ENCODE measurements around the gene DNAJC13. TPM values are rescaled to one million over a fixed set of nuclear protein-coding genes. Genes with fewer than 3 reads are reported as not detected.

The DNAJC13 gene
- polyA plus RNA-seq, 3 donors, result 18.7 to 32.3 (median 20.8) TPM

DNA sequence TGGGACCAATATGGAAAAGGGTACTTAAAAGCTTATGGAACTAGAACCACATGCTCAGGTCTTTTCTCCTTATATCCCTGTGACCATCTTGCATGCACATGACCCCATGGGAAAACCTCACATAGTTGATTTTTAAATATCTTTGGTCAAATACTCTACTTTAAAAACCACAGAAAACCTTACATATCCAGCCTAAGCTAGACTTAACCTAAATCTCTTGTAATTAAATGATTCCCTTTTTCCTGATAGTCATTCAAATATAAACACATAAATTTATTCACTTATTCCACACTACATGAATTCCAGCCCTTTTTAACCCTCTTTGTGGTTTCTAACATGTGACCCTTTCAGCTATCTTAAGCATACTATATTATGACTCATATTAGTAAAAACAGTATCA is 46.8 kb downstream of the DNAJC13 start:
- intact Hi-C loops (cut with micrococcal nuclease), result loop anchor here in 1 of 2 donors (10.0 kb wide), 1 partner anchor 99 kb away; no protein-coding TSS in a partner anchor
- H3K4me3 Mint-ChIP-seq, result no peak overlapping the region

DNA sequence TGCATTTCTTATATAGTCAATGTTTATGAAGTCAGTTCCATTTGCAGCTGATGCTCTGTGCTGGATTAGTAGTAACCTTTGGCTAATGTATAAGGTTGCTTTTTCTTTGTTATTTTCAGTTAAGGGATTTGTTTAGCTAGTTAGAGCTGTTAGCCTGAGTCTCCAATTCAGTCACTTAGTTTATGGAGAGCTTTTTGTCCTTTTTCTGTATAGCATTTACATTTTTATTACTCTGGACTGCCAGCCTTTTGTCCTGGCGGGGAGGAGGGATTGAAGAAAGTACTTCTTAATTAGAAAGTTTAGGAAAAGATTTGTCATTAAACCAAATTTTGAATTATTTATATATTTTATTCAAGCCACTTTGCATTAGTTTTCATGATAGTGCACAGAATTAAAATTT is 52.0 kb downstream of the DNAJC13 start:
- Mint-ChIP-seq H3K4me1 (no peaks in the 10 kb centered on the region), H3K27ac (no peak overlapping the region), H3K36me3 (peaks cover 61 to 75% of the 10 kb centered on the region in 2 donors), H3K27me3 (ENCODE audit: low read depth in 3 of 3) (no peaks in the 10 kb centered on the region), H3K4me3 (no peak overlapping the region), H3K9me3 (no peaks in the 10 kb centered on the region)
- Histone ChIP-seq H3K4me2 (replicated peaks; ENCODE audit: extremely low read depth, low read length, poor library complexity, severe bottlenecking) (no peak overlapping the region), H3K9ac (ENCODE audit: insufficient read depth, low read length, poor library complexity, severe bottlenecking) (no peak overlapping the region), H3K36me3 (replicated peaks in 1 of 2; ENCODE audit: control insufficient read depth in 1 of 2, insufficient read depth in 2 of 2, low read length in 2 of 2) (peaks cover 70 to 75% of the 10 kb centered on the region in 2 donors), H3K27me3 (ENCODE audit: control insufficient read depth in 2 of 2, insufficient read depth in 2 of 2, low read length in 2 of 2) (no peaks in the 10 kb centered on the region), H3K4me1 (ENCODE audit: control insufficient read depth in 1 of 2, insufficient read depth in 2 of 2, low read length in 2 of 2) (no peaks in the 10 kb centered on the region), H3K79me2 (ENCODE audit: insufficient read depth, low read length) (no peaks in the 10 kb centered on the region), H3K4me3 (replicated peaks in 1 of 3; ENCODE audit: low read depth in 2 of 3, low read length in 3 of 3) (no peak overlapping the region), H3K27ac (ENCODE audit: low read depth in 1 of 2, low read length in 2 of 2) (no peak overlapping the region), H3K9me3 (replicated peaks in 1 of 2; ENCODE audit: control insufficient read depth in 1 of 2, insufficient read depth in 1 of 2, low read length in 2 of 2) (no peaks in the 10 kb centered on the region), H2AFZ (ENCODE audit: insufficient read depth, low read depth, low read length, poor library complexity, severe bottlenecking) (no peak overlapping the region), H4K20me1 (ENCODE audit: insufficient read depth, low read length) (peaks cover 3% of the 10 kb centered on the region)
- WGBS (ENCODE audit: insufficient coverage), result no CpG with 5 or more reads among the region's 1 CpG
- intact Hi-C loops (cut with micrococcal nuclease), result loop anchor here in 1 of 2 donors (10.0 kb wide), 1 partner anchor 105 kb away; no protein-coding TSS in a partner anchor
- TF ChIP-seq, protein P1, sequence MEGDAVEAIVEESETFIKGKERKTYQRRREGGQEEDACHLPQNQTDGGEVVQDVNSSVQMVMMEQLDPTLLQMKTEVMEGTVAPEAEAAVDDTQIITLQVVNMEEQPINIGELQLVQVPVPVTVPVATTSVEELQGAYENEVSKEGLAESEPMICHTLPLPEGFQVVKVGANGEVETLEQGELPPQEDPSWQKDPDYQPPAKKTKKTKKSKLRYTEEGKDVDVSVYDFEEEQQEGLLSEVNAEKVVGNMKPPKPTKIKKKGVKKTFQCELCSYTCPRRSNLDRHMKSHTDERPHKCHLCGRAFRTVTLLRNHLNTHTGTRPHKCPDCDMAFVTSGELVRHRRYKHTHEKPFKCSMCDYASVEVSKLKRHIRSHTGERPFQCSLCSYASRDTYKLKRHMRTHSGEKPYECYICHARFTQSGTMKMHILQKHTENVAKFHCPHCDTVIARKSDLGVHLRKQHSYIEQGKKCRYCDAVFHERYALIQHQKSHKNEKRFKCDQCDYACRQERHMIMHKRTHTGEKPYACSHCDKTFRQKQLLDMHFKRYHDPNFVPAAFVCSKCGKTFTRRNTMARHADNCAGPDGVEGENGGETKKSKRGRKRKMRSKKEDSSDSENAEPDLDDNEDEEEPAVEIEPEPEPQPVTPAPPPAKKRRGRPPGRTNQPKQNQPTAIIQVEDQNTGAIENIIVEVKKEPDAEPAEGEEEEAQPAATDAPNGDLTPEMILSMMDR (IDR thresholded peaks at IDR 0.05), result no peak
- DNase-seq, result no peak

More for the DNA sequence above, 46.8 kb downstream of the DNAJC13 start:
- Histone ChIP-seq H3K4me2 (replicated peaks; ENCODE audit: extremely low read depth, low read length, poor library complexity, severe bottlenecking) (no peak overlapping the region), H3K4me3 (replicated peaks in 1 of 3; ENCODE audit: low read depth in 2 of 3, low read length in 3 of 3) (no peak overlapping the region), H3K9ac (ENCODE audit: insufficient read depth, low read length, poor library complexity, severe bottlenecking) (no peak overlapping the region), H3K4me1 (ENCODE audit: control insufficient read depth in 1 of 2, insufficient read depth in 2 of 2, low read length in 2 of 2) (peaks cover 3 to 6% of the 10 kb centered on the region in 2 donors), H3K27ac (ENCODE audit: low read depth in 1 of 2, low read length in 2 of 2) (no peak overlapping the region), H3K27me3 (ENCODE audit: control insufficient read depth in 2 of 2, insufficient read depth in 2 of 2, low read length in 2 of 2) (no peaks in the 10 kb centered on the region), H3K36me3 (replicated peaks in 1 of 2; ENCODE audit: control insufficient read depth in 1 of 2, insufficient read depth in 2 of 2, low read length in 2 of 2) (peaks cover 92 to 97% of the 10 kb centered on the region in 2 donors), H3K9me3 (replicated peaks in 1 of 2; ENCODE audit: control insufficient read depth in 1 of 2, insufficient read depth in 1 of 2, low read length in 2 of 2) (no peaks in the 10 kb centered on the region), H4K20me1 (ENCODE audit: insufficient read depth, low read length) (peaks cover 5% of the 10 kb centered on the region), H3K79me2 (ENCODE audit: insufficient read depth, low read length) (no peaks in the 10 kb centered on the region), H2AFZ (ENCODE audit: insufficient read depth, low read depth, low read length, poor library complexity, severe bottlenecking) (no peak overlapping the region)
- no peak for DNase-seq
- Mint-ChIP-seq H3K4me1 (peaks cover 3% of the 10 kb centered on the region), H3K27ac (no peak overlapping the region), H3K27me3 (ENCODE audit: low read depth in 3 of 3) (no peaks in the 10 kb centered on the region), H3K9me3 (no peaks in the 10 kb centered on the region), H3K36me3 (peaks cover 76 to 79% of the 10 kb centered on the region in 2 donors)
- TF ChIP-seq, protein P1 (IDR thresholded peaks at IDR 0.05), result no peak
